T-helper 1 cell treated with Interleukin-12 subunit alpha and Interleukin-12 subunit beta and Interleukin-4 antibody, amounts not matched to agents 30 μg/mL and 1 μg/mL, for 36 hours (primary cell): Measurements from ENCODE around the gene BRD8.
"Not testable (repeated sequence)": the region's sequence is repeated elsewhere in the genome, so short reads cannot be mapped to it uniquely, and the experiment has no call there.

Source experiments
- H3K27ac Mint-ChIP-seq: one replicate; pipeline ENCODE4 v1.8.0; 2021; ENCODE audit warnings: mild to moderate bottlenecking, mixed read lengths
- H3K27me3 Mint-ChIP-seq: one replicate; pipeline ENCODE4 v1.8.0; 2021; ENCODE audit warnings: low read depth, mixed read lengths
- H3K36me3 Mint-ChIP-seq: one replicate; pipeline ENCODE4 v1.8.0; 2021; ENCODE audit warnings: low read depth, mixed read lengths
- H3K4me1 Mint-ChIP-seq: one replicate; pipeline ENCODE4 v1.8.0; 2021; ENCODE audit warnings: low read depth, mixed read lengths
- H3K4me3 Mint-ChIP-seq: one replicate; pipeline ENCODE4 v1.8.0; 2021; ENCODE audit warnings: mild to moderate bottlenecking, moderate library complexity, mixed read lengths
- H3K9me3 Mint-ChIP-seq: one replicate; pipeline ENCODE4 v1.8.0; 2021; ENCODE audit warnings: mixed read lengths

The BRD8 gene, protein sequence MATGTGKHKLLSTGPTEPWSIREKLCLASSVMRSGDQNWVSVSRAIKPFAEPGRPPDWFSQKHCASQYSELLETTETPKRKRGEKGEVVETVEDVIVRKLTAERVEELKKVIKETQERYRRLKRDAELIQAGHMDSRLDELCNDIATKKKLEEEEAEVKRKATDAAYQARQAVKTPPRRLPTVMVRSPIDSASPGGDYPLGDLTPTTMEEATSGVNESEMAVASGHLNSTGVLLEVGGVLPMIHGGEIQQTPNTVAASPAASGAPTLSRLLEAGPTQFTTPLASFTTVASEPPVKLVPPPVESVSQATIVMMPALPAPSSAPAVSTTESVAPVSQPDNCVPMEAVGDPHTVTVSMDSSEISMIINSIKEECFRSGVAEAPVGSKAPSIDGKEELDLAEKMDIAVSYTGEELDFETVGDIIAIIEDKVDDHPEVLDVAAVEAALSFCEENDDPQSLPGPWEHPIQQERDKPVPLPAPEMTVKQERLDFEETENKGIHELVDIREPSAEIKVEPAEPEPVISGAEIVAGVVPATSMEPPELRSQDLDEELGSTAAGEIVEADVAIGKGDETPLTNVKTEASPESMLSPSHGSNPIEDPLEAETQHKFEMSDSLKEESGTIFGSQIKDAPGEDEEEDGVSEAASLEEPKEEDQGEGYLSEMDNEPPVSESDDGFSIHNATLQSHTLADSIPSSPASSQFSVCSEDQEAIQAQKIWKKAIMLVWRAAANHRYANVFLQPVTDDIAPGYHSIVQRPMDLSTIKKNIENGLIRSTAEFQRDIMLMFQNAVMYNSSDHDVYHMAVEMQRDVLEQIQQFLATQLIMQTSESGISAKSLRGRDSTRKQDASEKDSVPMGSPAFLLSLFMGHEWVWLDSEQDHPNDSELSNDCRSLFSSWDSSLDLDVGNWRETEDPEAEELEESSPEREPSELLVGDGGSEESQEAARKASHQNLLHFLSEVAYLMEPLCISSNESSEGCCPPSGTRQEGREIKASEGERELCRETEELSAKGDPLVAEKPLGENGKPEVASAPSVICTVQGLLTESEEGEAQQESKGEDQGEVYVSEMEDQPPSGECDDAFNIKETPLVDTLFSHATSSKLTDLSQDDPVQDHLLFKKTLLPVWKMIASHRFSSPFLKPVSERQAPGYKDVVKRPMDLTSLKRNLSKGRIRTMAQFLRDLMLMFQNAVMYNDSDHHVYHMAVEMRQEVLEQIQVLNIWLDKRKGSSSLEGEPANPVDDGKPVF

DNA sequence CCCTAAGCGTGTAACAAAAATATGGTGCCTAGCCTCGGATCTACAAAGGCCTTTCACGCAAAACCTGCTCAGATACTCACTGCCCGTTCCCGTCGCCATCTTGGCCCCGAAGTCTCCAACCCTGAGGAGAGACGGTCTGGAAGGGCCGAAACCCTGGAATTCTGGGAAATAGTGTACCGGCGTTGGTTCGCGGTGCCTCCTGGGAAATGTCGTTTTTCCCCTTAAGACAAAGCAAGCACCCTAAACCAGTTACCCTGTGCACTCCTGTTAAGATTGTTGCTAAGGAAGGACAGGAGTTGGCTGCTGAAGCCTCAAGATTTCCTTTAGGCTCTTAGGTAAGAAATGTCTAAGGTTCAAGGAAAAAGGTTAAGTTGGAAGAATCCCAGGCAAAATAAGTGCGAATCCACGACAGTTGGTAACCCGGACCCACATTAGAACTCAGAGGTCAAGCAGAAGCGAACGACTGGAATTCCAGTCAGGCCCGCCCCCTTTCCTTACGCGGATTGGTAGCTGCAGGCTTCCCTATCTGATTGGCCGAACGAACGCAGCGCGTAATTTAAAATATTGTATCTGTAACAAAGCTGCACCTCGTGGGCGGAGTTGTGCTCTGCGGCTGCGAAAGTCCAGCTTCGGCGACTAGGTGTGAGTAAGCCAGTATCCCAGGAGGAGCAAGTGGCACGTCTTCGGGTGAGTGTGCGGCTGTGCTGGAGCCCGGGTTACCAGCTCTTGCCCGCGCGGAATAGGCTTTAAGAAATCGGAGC lies at the start of gene BRD8, which contains the start of gene KIF20A:
BRD8 (minus strand) TSS at position 115 of the 761 bp plus-strand sequence; CDS start at position 99, 16 bp downstream.
KIF20A (plus strand) TSS at position 597 of the 761 bp plus-strand sequence. CDS start 569 bp downstream, outside the sequence.
- peaks cover 26% of the 10 kb centered on the region for H3K36me3 Mint-ChIP-seq
- H3K4me1 Mint-ChIP-seq, result peaks cover 21% of the 10 kb centered on the region
- H3K27ac Mint-ChIP-seq, result peak within 1 kb of the TSS; percentile 20
- no peaks in the 10 kb centered on the region for H3K27me3 Mint-ChIP-seq
- no peaks in the 10 kb centered on the region for H3K9me3 Mint-ChIP-seq
- H3K4me3 Mint-ChIP-seq, result no peak within 1 kb of the TSS

DNA sequence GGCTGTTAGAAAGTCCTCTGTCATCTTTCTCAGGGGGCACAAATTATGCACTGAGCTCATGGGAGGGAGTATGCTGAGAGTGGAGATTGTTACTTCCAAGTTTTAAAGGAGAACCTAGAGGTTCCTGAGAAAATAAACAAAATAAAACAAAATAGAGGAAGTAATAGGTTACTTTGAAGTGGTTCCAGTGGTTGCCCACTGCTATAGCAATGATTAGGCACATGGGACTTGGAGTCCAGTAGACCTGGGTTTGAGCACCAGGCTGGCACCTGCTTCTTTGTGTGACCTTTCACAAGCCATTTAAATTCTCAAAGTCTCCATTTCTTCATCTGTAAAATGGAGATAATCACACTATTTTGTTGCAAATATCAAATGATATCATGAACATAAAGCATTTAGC lies 48.5 kb upstream of the BRD8 start:
- Mint-ChIP-seq H3K36me3 (no peaks in the 10 kb centered on the region), H3K27ac (no peak overlapping the region), H3K4me1 (peaks cover 3% of the 10 kb centered on the region), H3K27me3 (peaks cover 32% of the 10 kb centered on the region), H3K9me3 (peaks cover 4% of the 10 kb centered on the region), H3K4me3 (no peak overlapping the region)

DNA sequence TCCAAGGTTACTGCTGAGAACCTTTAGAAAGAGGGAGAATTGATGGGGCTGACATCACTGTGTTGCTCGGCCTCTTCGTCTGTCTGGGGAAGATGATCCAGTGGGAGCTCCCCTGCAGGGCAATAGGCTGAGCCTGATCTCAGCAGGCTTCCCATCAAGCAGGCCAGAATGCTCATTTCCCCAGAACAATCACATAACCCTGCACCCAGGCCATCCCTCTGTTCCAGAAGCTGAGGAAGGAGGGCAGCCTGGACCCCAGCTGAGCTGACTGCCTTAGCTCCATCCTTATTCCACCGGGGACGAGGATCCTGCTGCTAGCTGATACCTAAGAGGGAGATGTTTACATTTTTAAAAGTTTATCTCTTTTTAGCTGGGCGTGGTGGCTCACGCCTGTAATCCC lies 46.3 kb upstream of the BRD8 start:
- Mint-ChIP-seq H3K4me1 (peaks cover 3% of the 10 kb centered on the region), H3K36me3 (no peaks in the 10 kb centered on the region), H3K9me3 (peaks cover 4% of the 10 kb centered on the region), H3K27me3 (peaks cover 24% of the 10 kb centered on the region), H3K27ac (no peak overlapping the region), H3K4me3 (no peak overlapping the region)

DNA sequence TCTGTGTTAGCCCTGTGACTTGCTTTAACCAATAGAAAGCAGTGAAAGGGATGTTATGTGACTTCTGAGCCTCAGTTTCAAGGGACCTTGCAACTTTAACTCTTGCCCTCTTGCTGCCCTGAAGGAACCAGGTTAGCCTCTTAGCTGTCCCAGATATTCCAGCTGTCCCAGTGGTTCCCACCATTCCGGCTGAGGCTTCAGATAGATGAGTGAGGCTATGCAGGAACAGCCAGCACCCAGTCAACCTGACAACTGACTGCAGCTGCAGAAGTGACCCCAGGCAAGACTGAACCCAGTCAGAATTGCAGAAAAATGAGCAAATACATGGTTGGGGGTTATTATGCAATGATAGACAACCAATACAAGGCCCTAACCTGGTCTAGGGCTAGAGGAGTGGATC lies 45.1 kb upstream of the BRD8 start:
- Mint-ChIP-seq H3K27ac (no peak overlapping the region), H3K36me3 (no peaks in the 10 kb centered on the region), H3K4me1 (peaks cover 3% of the 10 kb centered on the region), H3K27me3 (peaks cover 19% of the 10 kb centered on the region), H3K4me3 (no peak overlapping the region), H3K9me3 (peaks cover 4% of the 10 kb centered on the region)

DNA sequence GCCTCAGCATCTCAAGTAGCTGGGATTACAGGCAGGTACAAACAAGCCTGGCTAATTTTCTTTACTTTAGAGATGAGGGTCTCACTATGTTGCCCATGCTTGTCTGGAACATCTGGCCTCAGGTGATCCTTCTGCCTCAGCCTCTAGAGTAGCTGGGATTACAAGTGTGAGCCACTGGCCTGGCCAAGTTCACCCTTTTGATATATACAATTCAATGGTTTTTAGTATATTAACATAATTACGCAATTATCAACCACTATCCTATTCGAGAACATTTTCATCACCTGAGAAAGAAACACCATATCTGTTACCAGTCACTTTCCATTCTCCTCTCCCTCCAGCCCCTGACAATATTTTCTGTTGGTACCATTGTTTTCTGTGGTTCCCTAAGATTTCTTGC lies 38.4 kb upstream of the BRD8 start:
- peaks cover 10% of the 10 kb centered on the region for H3K4me1 Mint-ChIP-seq
- H3K36me3 Mint-ChIP-seq, result peaks cover 4% of the 10 kb centered on the region
- no peak overlapping the region for H3K4me3 Mint-ChIP-seq
- no peak overlapping the region for H3K27ac Mint-ChIP-seq
- no peaks in the 10 kb centered on the region for H3K9me3 Mint-ChIP-seq
- peaks cover 3% of the 10 kb centered on the region for H3K27me3 Mint-ChIP-seq

DNA sequence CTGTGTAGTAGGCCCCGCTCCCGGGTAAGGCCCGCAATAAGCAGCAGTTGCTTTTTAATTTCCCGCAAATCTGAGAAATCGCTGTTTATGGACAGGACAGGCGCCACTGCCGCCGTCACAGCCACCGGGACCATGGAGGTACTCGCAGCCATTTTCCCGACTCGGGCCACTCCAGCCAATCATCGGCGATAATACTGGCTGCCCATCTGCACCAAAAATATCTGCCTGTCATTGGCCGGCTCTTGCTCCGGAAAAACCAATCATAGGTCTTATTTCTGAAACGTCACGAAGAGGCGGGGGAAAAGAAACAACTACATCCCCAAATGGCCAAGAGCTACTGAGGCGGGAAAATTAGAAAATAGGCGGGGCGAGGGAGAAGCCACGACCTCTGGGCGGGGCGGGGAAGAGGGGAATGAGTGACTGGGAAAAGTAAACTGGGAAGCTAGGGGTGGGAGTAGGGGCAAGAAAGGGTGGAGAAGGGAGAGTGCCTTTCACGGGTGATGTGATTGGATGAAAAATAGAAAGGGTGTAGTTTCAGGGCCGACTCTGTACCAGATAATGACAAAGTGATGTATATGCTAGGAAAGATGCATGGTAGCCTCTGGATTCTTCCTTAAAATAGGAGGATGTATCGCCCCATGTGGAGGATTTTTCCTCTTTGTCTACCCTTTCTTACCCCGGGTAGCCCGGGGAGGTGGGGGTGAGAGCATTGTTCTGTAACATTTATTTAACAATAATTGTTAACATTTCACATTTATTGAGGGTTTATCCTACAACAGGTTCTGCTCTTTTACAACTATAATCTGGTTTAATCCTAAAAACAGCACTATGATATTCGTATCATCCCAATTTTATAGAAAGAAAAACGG lies 35.0 kb upstream of the BRD8 start, which contains the start of gene CDC23:
CDC23 (minus strand) TSS at position 163 of the 869 bp plus-strand sequence; CDS start at position 152, 11 bp downstream.
- Mint-ChIP-seq H3K27ac (peak within 1 kb of the TSS; percentile 96), H3K9me3 (no peaks in the 10 kb centered on the region), H3K4me3 (peak within 1 kb of the TSS; percentile 93), H3K36me3 (peaks cover 8% of the 10 kb centered on the region), H3K27me3 (no peaks in the 10 kb centered on the region), H3K4me1 (peaks cover 17% of the 10 kb centered on the region)

DNA sequence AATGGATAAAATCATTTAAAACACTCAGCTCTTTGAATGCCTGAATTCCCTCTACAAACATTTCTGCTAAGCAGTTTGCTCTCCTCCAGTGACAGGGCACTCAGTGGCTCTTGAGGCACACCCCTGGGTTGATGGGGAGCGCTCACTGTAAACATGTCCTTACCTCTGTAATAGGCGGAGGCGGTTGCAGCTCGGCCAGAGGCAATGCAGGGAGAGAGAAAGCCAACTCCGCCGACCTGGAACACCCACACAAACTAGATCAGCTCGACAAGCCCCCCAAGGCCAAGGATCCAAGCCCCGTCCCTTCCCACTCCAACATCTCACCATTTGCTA lies 34.4 kb upstream of the BRD8 start:
- Mint-ChIP-seq H3K27ac (peak overlapping the region; percentile 96), H3K4me3 (peak overlapping the region; percentile 93), H3K36me3 (peaks cover 8% of the 10 kb centered on the region), H3K27me3 (no peaks in the 10 kb centered on the region), H3K9me3 (no peaks in the 10 kb centered on the region), H3K4me1 (peaks cover 17% of the 10 kb centered on the region)

DNA sequence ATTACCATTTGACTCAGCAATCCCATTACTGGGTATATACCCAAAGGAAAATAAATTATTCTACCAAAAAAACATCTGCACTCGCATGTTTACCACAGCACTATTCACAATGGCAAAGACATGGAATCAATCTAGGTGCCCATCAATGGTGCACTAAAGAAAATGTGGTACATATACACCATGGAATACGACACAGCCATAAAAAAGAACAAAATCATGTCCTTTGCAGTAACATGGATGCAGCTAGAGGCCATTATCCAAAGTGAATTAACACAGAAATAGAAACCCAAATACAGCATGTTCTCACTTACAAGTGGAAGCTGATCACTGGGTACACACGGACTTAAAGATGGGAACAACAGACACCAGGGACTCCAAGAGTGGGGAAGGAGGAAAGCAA lies 32.6 kb upstream of the BRD8 start:
- peak overlapping the region; percentile 9 for H3K27ac Mint-ChIP-seq
- H3K27me3 Mint-ChIP-seq, result no peaks in the 10 kb centered on the region
- peaks cover 17% of the 10 kb centered on the region for H3K4me1 Mint-ChIP-seq
- H3K36me3 Mint-ChIP-seq, result peaks cover 8% of the 10 kb centered on the region
- H3K9me3 Mint-ChIP-seq, result no peaks in the 10 kb centered on the region
- peak overlapping the region; percentile 64 for H3K4me3 Mint-ChIP-seq

DNA sequence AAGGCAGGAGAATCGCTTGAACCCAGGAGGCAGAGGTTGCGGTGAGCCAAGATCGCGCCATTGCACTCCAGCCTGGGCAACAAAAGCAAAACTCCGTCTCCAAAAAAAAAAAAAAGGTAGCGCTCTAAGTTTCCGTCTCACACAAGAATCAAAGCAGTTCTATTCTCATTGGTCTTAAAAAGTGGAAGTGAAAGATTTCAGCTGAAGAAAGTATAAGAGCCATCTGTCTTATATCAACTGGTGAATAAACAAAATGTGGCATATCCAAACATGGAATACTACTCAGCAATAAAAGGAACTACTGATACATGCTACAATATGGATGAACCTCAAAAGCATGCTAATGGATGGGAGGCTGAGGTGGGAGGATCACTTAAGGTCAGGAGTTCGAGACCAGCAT lies 15.4 kb upstream of the BRD8 start:
- not testable (repeated sequence) for H3K4me3 Mint-ChIP-seq

DNA sequence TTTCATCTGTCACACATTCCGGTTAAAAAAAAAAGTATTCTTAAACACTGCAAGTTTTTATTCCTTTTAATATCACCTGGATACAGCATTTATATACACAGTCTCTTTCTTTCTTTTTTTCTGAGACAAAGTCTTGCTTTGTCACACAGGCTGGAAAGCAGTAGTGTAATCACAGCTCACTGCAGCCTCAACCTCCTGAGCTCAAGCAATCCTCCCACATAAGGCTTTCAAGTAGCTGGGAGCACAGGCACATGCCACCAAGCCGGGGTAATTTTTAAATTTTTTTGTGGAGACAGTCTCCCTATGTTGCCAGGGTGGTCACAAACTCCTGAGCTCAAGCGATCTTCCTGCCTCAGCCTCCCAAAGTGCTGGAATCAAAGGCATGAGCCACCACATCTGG lies 14.4 kb upstream of the BRD8 start:
- Mint-ChIP-seq H3K36me3 (peaks cover 26% of the 10 kb centered on the region), H3K9me3 (no peaks in the 10 kb centered on the region), H3K4me1 (no peaks in the 10 kb centered on the region), H3K4me3 (no peak overlapping the region), H3K27me3 (no peaks in the 10 kb centered on the region), H3K27ac (no peak overlapping the region)

More for the DNA sequence above, 15.4 kb upstream of the BRD8 start:
- peaks cover 20% of the 10 kb centered on the region for H3K36me3 Mint-ChIP-seq
- not testable (repeated sequence) for H3K27me3 Mint-ChIP-seq, H3K27ac Mint-ChIP-seq, H3K4me1 Mint-ChIP-seq, H3K9me3 Mint-ChIP-seq

DNA sequence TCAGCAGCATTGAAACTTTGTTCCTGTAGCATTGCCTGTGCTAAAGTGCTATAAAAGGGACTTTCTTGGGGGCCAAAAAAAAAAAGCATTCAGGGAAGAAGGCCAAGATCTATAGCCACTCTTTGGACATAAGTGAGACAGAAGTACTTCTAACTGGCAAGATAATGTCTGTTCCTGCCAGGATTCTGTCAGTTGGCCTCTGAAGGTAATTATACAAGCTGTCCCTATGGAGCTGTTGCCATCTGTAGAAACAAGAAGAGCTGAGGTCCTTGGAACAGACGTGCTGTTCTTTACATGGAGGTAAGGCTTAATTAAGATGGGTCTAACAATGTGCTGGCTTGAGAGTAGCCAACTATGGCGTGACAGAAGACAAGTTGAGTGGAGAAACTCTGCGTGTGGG lies 10.2 kb upstream of the BRD8 start:
- H3K4me1 Mint-ChIP-seq, result no peaks in the 10 kb centered on the region
- no peak overlapping the region for H3K4me3 Mint-ChIP-seq
- no peak overlapping the region for H3K27ac Mint-ChIP-seq
- H3K27me3 Mint-ChIP-seq, result no peaks in the 10 kb centered on the region
- H3K9me3 Mint-ChIP-seq, result no peaks in the 10 kb centered on the region
- peaks cover 48% of the 10 kb centered on the region for H3K36me3 Mint-ChIP-seq

DNA sequence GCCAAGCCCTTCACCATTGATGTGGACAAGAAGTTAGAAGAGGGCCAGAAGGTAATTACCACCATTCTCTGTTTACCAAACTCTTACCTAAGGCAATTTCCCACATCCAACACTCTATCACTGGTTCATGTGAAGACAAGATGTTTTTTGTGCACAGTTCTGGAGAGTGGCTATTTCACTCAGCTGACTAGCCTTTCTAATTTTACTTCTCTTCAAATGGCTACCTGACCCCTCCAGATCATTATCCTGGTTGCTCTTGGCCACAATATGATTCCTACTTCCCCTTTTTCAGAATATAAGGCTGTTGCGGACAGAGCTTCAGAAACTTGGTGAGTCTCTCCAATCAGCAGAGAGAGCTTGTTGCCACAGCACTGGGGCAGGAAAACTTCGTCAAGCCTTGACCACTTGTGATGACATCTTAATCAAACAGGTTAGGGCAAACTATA lies 7.6 kb upstream of the BRD8 start:
- H3K4me1 Mint-ChIP-seq, result peaks cover 3% of the 10 kb centered on the region
- no peaks in the 10 kb centered on the region for H3K27me3 Mint-ChIP-seq
- peaks cover 58% of the 10 kb centered on the region for H3K36me3 Mint-ChIP-seq
- H3K4me3 Mint-ChIP-seq, result no peak overlapping the region
- H3K27ac Mint-ChIP-seq, result peak overlapping the region; percentile 8
- H3K9me3 Mint-ChIP-seq, result no peaks in the 10 kb centered on the region

DNA sequence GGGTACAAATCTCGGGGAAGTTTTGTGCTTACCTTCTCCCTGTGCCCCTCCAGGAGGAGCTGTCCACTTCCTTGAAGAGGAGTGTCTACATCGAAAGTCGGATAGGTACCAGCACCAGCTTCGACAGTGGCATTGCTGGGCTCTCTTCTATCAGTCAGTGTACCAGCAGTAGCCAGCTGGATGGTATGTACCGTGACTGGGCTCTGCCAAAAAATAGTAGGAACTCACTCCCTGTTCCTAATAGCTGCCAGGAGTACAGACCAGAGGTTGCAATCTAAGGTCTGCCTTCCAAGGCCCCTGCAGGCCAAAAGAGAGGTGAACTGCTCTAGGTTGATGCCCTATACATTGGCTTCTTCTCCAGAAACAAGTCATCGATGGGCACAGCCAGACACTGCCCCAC lies 4.4 kb upstream of the BRD8 start:
- Mint-ChIP-seq H3K27ac (no peak overlapping the region), H3K36me3 (peaks cover 47% of the 10 kb centered on the region), H3K9me3 (no peaks in the 10 kb centered on the region), H3K27me3 (no peaks in the 10 kb centered on the region), H3K4me1 (peaks cover 14% of the 10 kb centered on the region), H3K4me3 (no peak overlapping the region)
